ENCODE data around the gene IQCK.
A peak's percentile ranks its signal among the peaks of the same experiment; 100 is the strongest.

The IQCK gene

DNA sequence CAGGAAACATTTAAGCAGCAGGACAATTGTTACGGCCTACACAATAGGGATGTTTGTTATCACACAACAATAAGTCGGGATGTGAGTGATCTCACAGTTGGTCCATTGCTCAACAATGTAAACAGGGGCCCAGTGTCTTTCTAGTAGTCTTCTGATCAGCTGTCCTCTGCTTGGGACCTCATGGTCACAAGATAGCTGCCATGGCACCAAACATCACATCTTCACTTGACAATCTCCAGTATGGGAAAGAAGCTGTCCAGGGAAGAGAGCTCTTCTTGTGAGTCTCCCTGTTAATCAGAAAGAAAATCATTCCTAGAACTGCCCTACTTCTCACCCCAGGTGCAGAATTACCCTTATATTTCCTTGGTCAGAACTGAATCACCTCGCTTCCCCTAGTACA, 172.8 kb downstream of the IQCK start:
- DNase-seq: no peak

DNA sequence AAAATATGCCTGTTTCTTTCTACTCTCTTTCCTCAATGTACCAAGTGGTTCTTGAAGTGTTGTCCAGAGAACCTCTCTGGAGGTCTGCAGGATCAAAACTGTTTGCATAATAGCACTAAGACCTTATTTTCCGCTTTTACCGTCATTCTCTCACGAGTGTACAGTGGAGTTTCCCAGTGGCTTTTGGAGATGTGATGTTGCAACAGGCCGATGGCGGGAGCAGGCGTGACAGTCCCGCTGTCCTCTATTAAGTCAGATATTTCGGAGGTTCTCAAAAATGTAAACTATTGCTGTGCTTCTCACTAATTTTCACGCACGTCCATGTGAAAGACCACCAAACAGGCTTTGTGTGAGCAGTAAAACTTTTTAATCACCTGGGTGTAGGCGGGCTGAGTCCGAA, 174.8 kb downstream of the IQCK start:
- no peak for DNase-seq

DNA sequence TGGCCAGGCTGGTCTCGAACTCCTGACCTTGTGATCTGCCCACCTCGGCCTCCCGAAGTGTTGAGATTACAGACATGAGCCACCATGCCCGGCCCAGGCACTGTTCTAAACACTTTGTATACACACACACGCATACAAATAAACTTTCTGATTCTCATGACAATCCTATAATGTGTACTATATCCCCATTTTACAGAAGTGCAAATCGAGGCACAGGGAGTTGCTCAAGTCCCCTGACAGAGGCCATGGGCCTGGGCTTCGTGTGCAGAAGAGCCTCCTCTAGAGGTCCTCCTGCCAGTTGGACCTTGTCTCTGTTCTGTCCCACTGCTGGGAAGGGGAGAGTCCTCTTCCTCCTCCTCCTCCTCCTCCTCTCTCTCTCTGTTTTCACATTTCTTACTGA, 176.5 kb downstream of the IQCK start:
- no peak for DNase-seq

DNA sequence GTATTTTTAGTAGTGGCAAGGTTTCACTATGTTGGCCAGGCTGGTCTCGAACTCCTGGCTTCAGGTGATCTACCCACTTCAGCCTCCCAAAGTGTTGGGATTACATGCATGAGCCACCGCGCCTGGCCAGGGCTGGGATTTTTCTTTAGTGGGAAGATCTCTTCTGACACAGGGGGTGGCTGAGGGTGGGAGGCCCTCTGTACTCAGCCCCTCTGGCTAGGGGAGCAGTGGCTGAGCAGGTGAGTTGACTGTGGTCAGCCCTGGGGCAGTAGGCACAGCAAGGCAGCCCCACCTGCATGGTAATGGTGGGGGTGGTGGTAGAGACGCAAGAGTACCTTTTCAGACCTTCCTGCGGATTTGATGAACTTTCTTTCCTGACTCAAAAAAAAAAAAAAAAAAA, 178.9 kb downstream of the IQCK start:
- DNase-seq: no peak

DNA sequence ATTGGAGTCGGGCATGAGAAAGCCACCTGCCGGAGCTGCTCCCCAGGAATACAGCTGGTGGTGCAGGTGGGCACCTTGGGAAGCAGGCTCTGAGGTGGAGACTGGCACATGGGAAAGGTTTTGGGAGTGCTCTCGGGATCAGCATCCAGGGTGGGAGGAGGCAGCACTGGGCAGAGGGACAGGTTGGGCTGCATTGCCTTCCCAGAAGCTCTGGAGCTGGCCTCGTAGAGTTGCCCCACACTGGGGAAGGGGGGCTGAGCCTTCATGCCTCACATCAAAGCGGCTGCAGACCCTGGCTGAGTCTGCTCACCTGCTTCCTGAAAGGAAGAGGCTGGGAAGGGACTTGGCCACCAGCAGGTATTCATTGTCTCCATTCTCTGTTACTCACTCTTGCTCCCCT, 180.1 kb downstream of the IQCK start:
- no peak for DNase-seq

DNA sequence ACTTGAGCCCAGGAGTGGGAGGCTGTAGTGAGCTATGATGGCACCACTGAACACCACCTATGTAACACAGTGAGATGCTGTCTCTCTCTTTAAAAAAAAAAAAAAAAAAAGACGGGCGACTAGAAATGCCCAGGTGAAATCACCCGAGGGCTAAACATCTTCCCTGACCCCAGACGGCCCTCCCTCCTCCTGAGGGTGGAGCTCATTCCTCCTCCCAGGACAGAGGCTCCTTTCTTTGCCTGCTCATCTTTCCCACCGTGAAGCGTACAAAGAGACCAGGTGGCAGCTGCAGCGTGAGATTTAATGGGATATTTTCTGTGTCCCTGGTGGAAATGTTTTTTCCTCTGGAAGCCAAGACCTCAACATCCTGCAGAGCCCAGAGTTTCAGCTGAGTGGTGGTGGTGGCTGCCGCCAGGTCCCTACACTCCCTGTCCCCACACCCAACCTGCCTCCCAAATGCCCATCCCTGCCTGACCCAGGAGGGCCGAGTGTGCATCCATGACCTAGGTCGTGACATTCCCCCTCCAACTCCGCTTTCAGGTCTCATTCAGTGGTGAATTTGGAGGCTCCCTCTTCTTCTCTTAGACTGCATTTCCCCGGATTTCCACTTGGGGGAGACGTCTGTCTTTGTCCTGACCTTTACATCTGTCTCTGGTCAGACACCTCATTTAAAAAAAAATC, 181.0 kb downstream of the IQCK start:
- DNase-seq: peak; percentile 29

DNA sequence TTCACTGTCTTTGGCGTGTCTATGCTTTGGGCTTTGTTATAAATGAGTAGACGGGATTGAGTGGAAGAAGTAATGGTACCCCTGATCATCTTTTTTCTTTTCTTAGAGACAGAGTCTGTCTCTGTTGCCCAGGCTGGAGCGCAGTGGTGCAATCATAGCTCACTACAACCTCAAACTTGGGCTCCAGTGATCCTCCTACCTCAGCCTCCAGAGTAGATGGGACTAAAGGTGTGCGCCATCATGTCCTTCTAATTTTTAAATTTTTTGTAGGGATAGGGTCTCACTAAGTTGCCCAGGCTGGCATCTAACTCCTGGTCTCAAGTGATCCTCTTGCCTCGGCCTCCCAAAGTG, 181.5 kb downstream of the IQCK start:
- DNase-seq: no peak

DNA sequence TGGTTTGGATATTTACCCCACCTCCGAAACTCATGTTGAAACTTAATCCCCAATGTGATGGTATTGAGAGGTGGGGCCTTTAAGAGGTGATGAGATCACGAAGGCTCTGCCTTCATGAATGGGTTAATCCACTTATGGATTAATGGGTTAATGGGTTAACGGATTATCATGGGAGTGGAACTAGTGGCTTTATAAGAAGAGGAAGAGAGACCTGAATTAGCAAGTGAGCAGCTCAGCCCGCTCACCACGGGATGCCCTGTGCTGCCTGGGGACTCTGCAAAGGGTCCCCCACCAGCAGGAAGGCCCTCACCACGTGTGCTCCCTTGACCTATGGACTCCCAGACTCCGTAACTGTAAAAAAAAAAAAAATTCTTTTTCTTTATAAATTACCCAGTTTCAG, 183.1 kb downstream of the IQCK start:
- DNase-seq: no peak

DNA sequence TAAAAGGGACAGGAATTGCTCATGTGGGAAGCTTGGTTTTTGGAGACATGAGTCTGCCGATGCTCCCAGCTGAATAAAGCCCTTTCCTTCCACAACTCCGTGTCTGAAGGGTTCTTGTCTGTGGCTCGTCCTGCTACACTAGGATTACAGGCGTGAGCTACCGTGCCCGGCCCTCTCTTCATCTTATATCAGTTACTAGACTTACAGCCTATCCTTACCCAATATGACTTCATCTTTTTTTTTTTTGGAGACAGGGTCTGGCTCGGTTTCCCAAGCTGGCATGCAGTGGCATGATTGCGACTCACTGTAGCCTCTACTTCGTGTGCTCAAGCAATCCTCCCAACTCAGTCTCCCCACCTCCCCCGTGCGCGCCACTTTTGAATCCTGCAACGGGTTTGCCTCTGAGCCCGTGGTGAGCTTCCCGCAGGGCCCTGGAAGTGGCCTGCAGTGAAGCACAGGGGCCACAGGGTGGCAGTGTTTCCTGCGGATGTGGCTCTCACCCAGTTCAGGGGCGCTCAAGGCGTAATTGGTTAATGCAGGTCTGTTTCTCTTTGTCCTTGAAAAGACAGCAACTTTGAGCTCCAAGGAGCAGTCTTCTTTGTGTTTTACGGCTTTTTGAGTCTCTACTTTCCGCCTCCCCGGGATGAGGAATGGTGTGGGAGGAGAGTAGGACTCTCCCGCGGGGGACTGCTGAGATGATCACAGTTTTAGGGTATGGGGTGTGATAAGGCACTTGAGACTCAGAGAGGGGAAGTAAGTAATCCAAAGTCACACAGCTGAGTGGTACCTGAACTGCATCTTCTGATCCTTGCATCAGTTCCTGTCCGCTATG, 189.3 kb downstream of the IQCK start:
- DNase-seq: peak; percentile 24

Measured in DMS153 (cell line).